Measurements from ENCODE around the gene MYNN.

Gene MYNN

DNA sequence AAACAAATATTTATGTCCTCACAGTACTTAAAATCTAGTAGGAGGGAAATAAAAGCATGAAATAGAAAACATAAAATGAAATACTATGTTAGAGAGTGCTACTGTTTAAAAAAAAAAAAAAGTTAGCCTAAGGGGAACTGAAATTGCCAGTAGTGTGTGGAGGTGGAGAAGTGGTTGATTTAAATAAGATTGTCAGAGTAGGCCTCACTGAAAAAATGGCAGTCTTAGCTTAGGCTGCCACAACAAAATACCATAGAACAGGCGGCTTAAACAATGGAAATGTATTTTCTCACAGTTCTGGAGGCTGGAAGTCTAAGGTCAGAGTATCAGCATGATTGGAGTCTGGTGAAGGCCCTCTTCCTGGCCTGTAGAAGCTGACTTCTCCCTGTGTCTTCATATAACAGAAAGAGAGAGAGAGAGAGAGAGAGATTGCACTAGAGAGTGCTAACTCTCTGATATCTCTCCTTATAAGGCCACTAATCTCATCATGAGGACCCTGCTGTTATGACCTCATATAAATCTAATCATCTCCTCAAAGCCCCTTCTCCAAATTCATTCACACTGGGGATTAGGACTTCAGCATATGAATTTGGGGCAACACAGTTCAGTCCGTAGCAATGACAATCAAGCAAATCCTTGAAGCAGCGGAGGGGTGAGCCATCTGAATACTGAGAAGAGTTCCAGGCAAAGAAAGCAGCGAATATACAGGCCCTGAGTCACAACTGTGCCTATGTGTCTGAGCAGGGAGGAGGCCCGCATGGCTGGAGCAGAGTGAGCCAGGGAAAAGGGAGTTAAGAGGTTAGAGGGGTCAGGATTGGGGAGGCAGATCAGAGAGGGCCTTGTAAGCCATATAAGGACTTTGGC, 63.1 kb downstream of the MYNN start:
- no peak for DNase-seq

GRCh38 chr3:169836942-169837275, 63.7 kb downstream of the MYNN start:
- DNase-seq: no peak

- no peak for DNase-seq
Observed at GRCh38 chr3:169838511-169839030, 65.4 kb downstream of the MYNN start.

Data from left hindlimb (tissue), 1 donor.